ENCODE measurements around the gene CDK17. TPM values are rescaled to one million over a fixed set of nuclear protein-coding genes. Genes with fewer than 3 reads are reported as not detected.

Gene CDK17
- total and polyA plus RNA-seq, 2 donors from 2014 or later = 6.6 to 35.7 TPM

DNA sequence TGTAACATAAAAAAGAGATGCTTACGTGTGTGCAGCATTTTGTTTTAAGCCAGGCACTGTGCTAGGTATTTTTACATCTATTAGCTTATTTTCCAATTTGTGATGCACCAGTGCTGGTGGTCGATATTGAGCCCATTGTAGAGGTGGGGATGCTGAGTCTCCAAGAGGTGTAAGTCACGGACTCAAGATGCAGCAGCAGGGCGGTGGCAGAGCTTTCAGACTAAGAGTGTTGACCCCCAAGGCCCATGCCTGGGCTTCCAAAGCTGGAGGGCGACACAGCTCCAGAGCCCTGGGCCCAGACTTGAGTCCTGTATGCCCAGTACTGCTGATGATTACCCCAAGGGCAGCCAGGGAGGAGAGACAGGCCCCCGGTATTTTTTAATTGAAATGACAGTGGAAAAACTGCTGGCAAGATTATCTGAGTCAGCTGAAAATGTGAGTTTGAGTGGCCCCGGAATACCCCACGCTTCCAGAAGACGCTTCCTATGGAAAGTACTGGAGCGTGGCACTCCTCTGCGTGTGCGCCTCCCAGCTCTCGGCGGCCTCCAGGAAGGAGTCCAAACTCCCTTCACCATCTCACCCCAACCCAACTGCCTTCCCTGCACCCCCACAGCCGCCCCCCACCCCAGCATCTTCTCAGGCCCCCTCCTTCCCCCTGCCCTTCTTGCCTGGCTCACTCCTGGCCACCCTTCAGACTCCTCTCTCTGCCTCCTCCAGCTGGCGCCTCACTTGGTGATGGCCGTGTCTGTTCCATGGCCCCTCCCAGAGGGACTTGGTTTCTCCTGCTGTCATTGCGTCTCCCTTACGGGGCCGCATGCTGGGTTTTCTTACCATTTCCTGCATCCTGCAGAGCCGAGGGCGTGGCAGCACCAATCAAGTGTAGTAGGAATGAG is 165.4 kb downstream of the CDK17 start:
- Histone ChIP-seq H3K4me1 (ENCODE audit: control insufficient read depth in 2 of 3, insufficient read depth in 2 of 3, low read depth in 1 of 3, low read length in 3 of 3) (peaks cover 0 to 12% (median 0%) of the 10 kb centered on the region in 3 donors), H3K9me3 (ENCODE audit: control insufficient read depth in 2 of 3, insufficient read depth in 1 of 3, low read length in 3 of 3) (no peaks in the 10 kb centered on the region), H3K4me3 (ENCODE audit: low read length in 3 of 3) (no peak overlapping the region), H3K27me3 (ENCODE audit: control insufficient read depth, insufficient read depth, low read length) (no peaks in the 10 kb centered on the region), H3K9ac (ENCODE audit: low read length in 3 of 3) (no peak overlapping the region), H3K36me3 (ENCODE audit: control insufficient read depth in 2 of 3, insufficient read depth in 3 of 3, low read length in 3 of 3) (peaks cover 0 to 3% (median 0%) of the 10 kb centered on the region in 3 donors), H3K27ac (ENCODE audit: low read depth in 2 of 2, low read length in 2 of 2) (no peak overlapping the region)
- FAIRE-seq = no peak
- DNase-seq = no peak
- intact Hi-C loops (cut with DNase I) = loop anchor here (10.0 kb wide), 1 partner anchor 170 kb away; the partner anchor contains the start of gene CDK17
- TF ChIP-seq, protein P1, sequence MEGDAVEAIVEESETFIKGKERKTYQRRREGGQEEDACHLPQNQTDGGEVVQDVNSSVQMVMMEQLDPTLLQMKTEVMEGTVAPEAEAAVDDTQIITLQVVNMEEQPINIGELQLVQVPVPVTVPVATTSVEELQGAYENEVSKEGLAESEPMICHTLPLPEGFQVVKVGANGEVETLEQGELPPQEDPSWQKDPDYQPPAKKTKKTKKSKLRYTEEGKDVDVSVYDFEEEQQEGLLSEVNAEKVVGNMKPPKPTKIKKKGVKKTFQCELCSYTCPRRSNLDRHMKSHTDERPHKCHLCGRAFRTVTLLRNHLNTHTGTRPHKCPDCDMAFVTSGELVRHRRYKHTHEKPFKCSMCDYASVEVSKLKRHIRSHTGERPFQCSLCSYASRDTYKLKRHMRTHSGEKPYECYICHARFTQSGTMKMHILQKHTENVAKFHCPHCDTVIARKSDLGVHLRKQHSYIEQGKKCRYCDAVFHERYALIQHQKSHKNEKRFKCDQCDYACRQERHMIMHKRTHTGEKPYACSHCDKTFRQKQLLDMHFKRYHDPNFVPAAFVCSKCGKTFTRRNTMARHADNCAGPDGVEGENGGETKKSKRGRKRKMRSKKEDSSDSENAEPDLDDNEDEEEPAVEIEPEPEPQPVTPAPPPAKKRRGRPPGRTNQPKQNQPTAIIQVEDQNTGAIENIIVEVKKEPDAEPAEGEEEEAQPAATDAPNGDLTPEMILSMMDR (IDR thresholded peaks at IDR 0.05; ENCODE audit: borderline replicate concordance, extremely low read depth, insufficient read depth) = no peak

DNA sequence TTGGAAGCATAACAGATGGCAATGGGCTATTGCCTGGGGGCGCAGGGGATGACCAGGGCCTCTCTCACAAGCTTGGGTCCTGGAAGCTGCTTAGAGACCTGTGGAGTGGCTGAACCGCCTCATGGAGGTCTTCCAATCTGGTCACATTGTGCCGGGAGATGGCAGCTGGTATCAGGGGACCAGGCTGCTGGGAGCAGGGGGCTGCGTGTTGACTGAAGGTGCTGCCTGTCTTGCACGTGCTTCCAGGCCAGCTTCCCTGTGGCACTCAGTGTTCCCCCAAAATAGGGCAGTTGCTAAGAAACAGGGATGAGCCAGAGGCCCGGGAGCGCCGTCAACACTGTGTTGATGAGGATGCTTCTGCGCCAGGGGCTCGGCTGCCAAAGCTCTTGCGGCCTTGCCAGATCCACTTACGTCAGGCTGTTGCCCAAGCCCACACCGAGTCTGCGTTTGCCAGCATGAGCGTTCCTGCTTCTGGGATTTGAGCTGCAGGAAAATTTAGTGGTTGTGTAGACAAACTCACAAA is 166.2 kb downstream of the CDK17 start:
- Histone ChIP-seq H3K4me1 (ENCODE audit: control insufficient read depth in 2 of 3, insufficient read depth in 2 of 3, low read depth in 1 of 3, low read length in 3 of 3) (peaks cover 0 to 12% (median 0%) of the 10 kb centered on the region in 3 donors), H3K9ac (ENCODE audit: low read length in 3 of 3) (no peak overlapping the region), H3K36me3 (ENCODE audit: control insufficient read depth in 2 of 3, insufficient read depth in 3 of 3, low read length in 3 of 3) (peaks cover 0 to 3% (median 0%) of the 10 kb centered on the region in 3 donors), H3K27me3 (ENCODE audit: control insufficient read depth, insufficient read depth, low read length) (no peaks in the 10 kb centered on the region), H3K9me3 (ENCODE audit: control insufficient read depth in 2 of 3, insufficient read depth in 1 of 3, low read length in 3 of 3) (no peaks in the 10 kb centered on the region), H3K27ac (ENCODE audit: low read depth in 2 of 2, low read length in 2 of 2) (peak overlapping the region in 1 of 2 donors; percentile 27), H3K4me3 (ENCODE audit: low read length in 3 of 3) (no peak overlapping the region)
- intact Hi-C loops (cut with DNase I) = loop anchor here (10.0 kb wide), 1 partner anchor 171 kb away; the partner anchor contains the start of gene CDK17
- FAIRE-seq (no peak), DNase-seq (no peak)
- TF ChIP-seq, protein P1 (IDR thresholded peaks at IDR 0.05; ENCODE audit: borderline replicate concordance, extremely low read depth, insufficient read depth) = no peak

DNA sequence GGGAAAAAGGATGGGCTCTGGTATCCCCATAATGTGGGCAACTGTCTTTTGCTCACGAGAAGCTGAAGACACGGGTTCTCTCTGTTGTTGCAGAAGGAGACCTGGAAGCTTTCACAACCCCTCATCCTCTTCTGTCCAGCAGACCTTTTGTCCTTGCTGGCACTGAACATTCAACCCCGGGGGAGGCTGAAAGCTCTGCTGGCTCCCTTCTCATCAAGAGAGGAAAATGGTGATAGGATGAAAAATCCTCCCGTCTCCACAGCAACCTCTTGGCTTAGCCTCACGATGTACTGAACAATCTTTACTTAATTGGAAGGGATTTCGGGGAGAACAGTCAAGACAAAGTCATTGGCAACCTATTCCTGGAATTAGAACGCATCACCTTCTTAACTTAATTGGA is 167.1 kb downstream of the CDK17 start:
- no peaks in the 10 kb centered on the region for H3K27me3 ChIP-seq (ENCODE audit: control insufficient read depth, insufficient read depth, low read length)
- H3K4me3 ChIP-seq (ENCODE audit: low read length in 3 of 3) = no peak overlapping the region
- H3K9ac ChIP-seq (ENCODE audit: low read length in 3 of 3) = no peak overlapping the region
- peaks cover 0 to 3% (median 0%) of the 10 kb centered on the region in 3 donors for H3K36me3 ChIP-seq (ENCODE audit: control insufficient read depth in 2 of 3, insufficient read depth in 3 of 3, low read length in 3 of 3)
- FAIRE-seq = no peak
- H3K9me3 ChIP-seq (ENCODE audit: control insufficient read depth in 2 of 3, insufficient read depth in 1 of 3, low read length in 3 of 3) = no peaks in the 10 kb centered on the region
- TF ChIP-seq, protein P1 (IDR thresholded peaks at IDR 0.05; ENCODE audit: borderline replicate concordance, extremely low read depth, insufficient read depth) = no peak
- peaks cover 0 to 7% (median 0%) of the 10 kb centered on the region in 3 donors for H3K4me1 ChIP-seq (ENCODE audit: control insufficient read depth in 2 of 3, insufficient read depth in 2 of 3, low read depth in 1 of 3, low read length in 3 of 3)
- no peak overlapping the region for H3K27ac ChIP-seq (ENCODE audit: low read depth in 2 of 2, low read length in 2 of 2)
- intact Hi-C loops (cut with DNase I) = loop anchor here (10.0 kb wide), 1 partner anchor 172 kb away; the partner anchor contains the start of gene CDK17
- no peak for DNase-seq
